HG03520 (cell line): ENCODE data around the gene TNNT2.

Source experiments
- ATAC-seq: cut with Tn5 transposase; IDR thresholded peaks from one replicate; pipeline ENCODE4 v1.9.1; 2021; ENCODE audit warnings: mild to moderate bottlenecking, moderate library complexity; ENCODE audit not compliant: unreplicated experiment

TNNT2 gene

GRCh38 chr1:201357636-201358348, 19.7 kb downstream of the TNNT2 start:
- ATAC-seq: no peak

GRCh38 chr1:201357211-201357610, 20.3 kb downstream of the TNNT2 start:
- ATAC-seq: no peak

- ATAC-seq: no peak
Observed at GRCh38 chr1:201356701-201357100, 20.8 kb downstream of the TNNT2 start.

GRCh38 chr1:201356236-201356635, 21.2 kb downstream of the TNNT2 start:
- ATAC-seq: no peak

DNA sequence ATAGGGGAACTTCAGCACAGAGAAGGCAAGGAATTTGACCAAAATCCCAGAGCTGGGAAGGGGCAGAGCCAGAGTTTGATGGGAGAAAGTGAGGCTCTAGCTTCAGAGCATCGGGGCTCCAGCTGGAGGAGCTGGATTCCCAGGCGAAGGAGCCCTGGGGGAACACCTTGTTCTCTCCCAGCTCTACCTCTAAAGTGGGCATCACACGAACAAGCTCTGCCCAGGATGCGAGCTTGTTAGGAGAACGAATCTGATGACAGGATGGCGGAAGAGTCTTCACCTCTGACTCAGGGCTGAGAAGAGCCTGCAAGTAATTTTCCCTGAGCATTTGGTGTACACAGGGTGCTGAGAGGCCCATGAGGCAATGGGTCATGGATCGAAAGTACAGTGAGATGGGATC, 22.0 kb downstream of the TNNT2 start:
- ATAC-seq: no peak

- no peak for ATAC-seq
Observed at GRCh38 chr1:201354901-201355295, 22.6 kb downstream of the TNNT2 start.

GRCh38 chr1:201354151-201354900, 23.2 kb downstream of the TNNT2 start:
- no peak for ATAC-seq

DNA sequence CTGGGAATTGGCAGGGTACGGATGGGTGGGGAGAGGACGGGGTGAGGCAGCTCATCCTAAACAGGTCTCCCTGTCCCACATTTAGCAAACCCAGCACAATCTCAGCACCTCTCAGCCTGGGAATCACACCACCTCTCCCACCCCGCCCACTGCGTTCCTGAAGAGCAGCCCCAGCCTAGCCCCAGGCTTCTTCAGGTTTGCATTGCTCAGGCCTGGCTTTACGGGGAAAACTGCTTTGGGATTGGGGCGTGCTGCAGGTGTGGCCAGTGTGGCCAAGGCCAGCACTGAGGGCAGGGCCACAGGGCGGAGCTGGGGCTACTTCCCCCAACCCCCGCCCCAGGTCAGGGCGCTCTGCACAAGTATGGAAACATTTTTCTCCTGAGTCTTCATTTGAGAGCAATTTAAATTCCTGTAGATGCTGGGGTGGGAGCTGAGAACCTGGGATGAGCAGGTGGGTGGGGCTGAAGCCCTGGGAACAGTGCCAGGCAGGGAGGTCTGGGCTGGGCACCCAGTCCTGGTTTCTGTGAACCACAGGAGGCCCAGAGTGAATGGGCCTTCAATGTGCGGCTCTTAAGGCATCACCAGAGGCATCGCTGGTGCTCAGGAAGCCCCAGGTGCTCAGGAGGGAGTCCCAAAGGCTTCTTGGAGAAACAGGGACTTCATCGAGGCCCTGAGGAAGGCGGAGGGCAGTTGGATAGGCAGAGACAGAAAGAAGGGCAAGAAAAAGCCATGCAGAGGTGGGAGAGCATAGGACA, 24.1 kb downstream of the TNNT2 start:
- no peak for ATAC-seq

DNA sequence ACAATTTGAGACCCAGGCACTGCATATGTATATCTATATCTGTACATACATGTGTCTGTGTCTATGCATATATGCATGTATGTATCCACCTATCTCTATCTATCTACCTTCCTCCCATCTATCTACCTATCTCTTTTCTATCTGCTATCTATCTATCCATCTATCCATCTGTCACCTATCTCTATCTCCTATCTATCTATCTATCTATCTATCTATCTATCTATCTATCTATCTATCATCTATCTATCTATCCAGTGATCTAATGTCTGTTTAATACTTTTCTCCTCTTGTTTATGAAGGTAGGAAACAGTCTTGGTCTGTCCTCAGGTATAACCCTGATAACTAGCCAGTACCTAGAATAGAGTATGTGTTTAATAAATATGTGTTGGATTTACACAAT, 25.9 kb downstream of the TNNT2 start:
- ATAC-seq: no peak

DNA sequence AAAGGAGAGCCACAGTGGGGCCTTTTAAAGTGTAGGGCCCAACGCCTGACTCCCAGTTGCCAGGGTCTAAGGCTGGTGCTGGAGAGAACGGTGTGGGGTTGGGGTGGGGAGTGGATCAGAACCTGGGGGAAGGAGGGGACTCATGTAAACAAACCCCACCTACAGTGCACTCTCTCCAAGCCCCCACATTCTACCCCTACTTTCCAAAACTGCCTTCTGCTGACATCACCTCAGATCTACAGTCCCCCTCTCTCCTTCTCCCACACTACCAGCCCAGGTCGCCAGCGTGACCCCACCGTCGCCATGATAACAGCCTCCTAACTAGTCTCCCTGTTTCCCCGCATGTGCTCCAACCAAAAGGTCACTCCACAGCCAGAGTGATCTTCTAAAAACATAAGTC, 26.6 kb downstream of the TNNT2 start:
- no peak for ATAC-seq

DNA sequence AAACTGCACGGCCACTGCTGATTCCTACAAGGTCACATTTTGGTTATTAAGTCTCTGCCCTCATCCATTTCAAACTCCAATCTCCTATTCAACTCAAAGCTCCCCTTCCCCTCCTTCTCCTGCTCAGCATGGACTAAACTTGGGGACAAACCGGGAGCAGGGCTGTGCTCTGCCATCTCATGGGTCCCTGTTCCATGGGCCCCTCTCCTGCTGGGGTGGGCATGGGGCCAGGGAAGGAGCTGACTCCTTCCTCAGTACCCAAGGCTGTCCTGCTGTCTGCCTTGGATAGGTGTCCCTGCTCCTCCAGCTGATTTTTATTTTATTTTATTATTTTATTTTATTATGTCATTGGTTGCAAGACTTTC, 27.1 kb downstream of the TNNT2 start:
- no peak for ATAC-seq

- no peak for ATAC-seq
Observed at GRCh38 chr1:201349092-201349491, 28.4 kb downstream of the TNNT2 start.

- ATAC-seq: no peak
Observed at GRCh38 chr1:201348211-201348566, 29.3 kb downstream of the TNNT2 start.

DNA sequence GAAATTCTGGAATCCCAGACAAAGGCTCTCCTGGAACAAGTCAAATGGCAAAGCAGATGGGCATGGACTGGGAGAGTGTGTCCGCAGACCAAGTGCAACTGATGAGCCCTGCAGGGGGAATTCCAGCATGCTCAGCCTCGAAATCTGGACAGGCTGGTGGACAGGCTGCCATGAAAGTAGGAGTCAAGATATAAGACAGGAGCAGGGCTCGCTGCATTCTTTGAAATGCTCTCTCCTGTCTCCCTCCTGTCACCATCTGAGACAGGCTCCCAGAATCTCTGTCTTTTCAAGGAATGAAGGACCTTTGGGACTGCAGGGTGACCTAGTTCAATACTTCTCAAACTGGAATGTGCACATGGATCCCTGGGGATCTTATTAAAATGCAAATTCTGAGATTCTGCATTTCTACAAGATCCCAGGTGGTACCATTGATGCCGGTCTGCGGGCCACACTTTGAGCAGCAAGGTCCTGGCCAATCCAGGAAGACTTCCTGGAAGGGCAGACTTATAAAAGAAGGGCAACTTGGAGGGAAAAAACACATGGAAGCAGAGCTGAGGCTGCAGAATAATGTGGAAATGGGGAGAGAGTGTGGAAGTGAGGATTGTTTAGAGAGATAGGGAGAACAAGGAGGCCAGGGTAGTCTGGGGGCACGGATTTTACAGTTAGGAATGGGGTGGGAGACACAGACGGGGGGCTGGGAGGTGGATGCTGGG, 29.8 kb downstream of the TNNT2 start:
- no peak for ATAC-seq

- no peak for ATAC-seq
Observed at GRCh38 chr1:201346987-201347386, 30.5 kb downstream of the TNNT2 start.

GRCh38 chr1:201346337-201346939, 31.0 kb downstream of the TNNT2 start:
- ATAC-seq: no peak

GRCh38 chr1:201345081-201345355, 32.5 kb downstream of the TNNT2 start:
- ATAC-seq: no peak

DNA sequence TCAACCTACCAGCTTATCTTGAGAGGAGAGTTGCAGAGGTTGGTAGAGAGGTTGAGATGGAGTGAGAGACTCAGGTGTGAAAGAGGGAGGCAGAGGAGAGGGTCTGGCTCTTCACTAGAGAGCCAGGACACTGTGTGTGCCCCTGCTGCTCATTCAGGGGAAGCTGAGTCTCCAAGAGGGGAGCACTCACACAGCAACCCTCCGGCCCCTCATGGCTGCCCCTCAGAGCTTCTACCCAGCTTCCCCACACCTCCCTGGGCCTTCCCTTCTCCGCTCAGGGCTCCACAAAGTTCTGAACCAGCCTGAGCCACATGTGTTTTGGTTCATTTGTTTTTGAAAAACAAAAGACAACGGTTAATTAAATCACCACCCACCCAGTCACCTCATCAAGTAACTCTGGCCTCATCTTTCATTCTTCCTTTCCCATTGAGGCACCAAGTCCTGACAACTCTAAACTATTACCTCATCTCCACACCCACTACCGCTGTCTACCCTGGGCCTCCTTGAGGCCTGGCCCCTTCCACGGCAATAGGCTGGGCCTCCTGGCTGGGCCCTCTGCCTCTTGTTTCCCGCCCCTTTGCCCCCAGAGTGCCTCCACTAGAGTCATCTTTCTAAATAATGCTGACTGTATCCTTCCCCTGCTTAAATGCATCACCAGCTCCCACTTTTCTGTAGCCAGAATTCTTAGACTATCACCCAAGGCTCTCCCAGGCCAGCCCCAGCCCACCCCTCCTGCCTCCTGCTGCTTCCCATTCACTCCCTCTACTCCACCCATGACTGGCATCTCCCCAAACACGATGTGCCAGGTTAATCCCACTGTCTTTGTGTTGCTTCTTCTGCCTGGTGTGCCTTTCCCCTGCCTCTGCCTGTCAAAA, 33.0 kb downstream of the TNNT2 start:
- no peak for ATAC-seq

GRCh38 chr1:201341377-201341776, 36.1 kb downstream of the TNNT2 start:
- no peak for ATAC-seq
